Lower leg skin (tissue), 4 donors: Measurements from ENCODE around the gene PRR33. TPM values are rescaled to one million over a fixed set of nuclear protein-coding genes. Genes with fewer than 3 reads are reported as not detected.

ENCODE experiments used
- DNase-seq, 2 donors: peaks; one replicate each; pipeline ENCODE4 v3.0.0-alpha.2; 2019; ENCODE audit warnings: low spot score in 2 of 2
- H3K4me3 ChIP-seq: fragments of 200-600 bp; sonication (generic); 2 replicates; pipeline ENCODE4 v1.5.1; 2017; ENCODE audit warnings: mild to moderate bottlenecking, low read depth; ENCODE audit not compliant: poor library complexity, severe bottlenecking
- POLR2A ChIP-seq, 2 donors: fragments of 450-650 bp; IDR thresholded peaks; one replicate each; pipeline ENCODE4 v1.6.1; 2016 to 2017; ENCODE audit warnings: antibody characterized with exemption in 2 of 2, mild to moderate bottlenecking in 1 of 2, moderate library complexity in 1 of 2
- WGBS, 2 donors: methylation state at CpG; one replicate each; pipeline ENCODE4 v1.1.5; 2018; 5-methylcytosine and 5-hydroxymethylcytosine counted together
- intact Hi-C: fragments of 100-400 bp; cut with DNase I; formaldehyde crosslinking; loops from one replicate; pipeline ENCODE4 v1.15.0; 2023; ENCODE audit warnings: low total_unique reads
- microRNA-seq, 2 donors: library from miRNA; unstranded; fragments of <30 nt; microRNA quantifications; one replicate each; pipeline ENCODE4, GENCODE V29; 2016; ENCODE audit warnings: borderline replicate concordance in 2 of 2, borderline number of aligned reads in 1 of 2
- total RNA-seq, 4 donors: library from RNA; depleted of rRNA; stranded (reverse); fragments of >200 nt; gene quantifications; one replicate each; pipeline ENCODE4 v1.1.0, GENCODE V29; 2016
- TF ChIP-seq, protein P1 (sequence below), 3 donors: fragments of 450-650 bp; IDR thresholded peaks; one replicate each; pipeline ENCODE4 v1.5.1; 2016; ENCODE audit warnings: antibody characterized with exemption in 3 of 3, mild to moderate bottlenecking in 3 of 3, moderate library complexity in 2 of 3

Gene PRR33
- total RNA-seq, 4 donors from 2014 or later, result not detected

DNA sequence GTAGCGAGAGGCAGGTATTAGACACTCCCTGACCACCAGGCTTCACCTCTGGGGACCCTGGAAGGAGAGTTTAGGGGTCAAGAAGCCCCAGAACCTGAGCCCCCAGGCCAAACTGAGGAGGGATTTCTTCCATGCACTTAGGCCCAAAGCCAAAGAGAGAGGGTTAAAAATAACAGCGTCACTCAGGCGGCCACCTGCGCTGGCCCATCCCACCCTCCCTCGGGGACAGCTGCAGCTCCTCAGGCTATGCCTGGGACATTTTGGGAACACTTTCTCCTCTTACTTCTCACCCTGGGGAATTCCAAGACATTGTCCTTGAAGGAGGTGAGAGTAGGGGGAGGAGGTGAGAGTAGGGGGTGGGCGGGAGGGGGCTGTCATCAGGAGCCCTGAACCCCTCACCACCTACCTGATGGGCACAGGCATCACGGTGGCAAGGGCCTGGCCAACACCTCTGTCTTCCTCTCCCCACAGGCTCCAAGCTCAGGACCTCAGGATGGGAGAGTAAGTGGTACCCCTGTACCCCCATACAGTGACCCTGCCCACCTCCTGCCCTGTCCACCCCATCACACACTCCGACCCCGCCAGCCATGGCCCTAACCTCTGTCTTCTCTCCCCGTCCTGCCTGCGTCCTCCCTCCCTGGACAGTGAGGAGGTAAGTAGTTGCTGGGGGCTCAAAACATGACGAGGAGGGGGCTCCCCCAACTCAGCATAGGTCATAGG lies 52.3 kb downstream of the PRR33 start:
- 65 to 70% methylated on average over 12 of the region's 12 CpGs for WGBS, 2 donors
- no peak for DNase-seq
- intact Hi-C loops, result no loop called here
- no peak overlapping the region for H3K4me3 ChIP-seq
- TF ChIP-seq, protein P1, sequence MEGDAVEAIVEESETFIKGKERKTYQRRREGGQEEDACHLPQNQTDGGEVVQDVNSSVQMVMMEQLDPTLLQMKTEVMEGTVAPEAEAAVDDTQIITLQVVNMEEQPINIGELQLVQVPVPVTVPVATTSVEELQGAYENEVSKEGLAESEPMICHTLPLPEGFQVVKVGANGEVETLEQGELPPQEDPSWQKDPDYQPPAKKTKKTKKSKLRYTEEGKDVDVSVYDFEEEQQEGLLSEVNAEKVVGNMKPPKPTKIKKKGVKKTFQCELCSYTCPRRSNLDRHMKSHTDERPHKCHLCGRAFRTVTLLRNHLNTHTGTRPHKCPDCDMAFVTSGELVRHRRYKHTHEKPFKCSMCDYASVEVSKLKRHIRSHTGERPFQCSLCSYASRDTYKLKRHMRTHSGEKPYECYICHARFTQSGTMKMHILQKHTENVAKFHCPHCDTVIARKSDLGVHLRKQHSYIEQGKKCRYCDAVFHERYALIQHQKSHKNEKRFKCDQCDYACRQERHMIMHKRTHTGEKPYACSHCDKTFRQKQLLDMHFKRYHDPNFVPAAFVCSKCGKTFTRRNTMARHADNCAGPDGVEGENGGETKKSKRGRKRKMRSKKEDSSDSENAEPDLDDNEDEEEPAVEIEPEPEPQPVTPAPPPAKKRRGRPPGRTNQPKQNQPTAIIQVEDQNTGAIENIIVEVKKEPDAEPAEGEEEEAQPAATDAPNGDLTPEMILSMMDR (IDR thresholded peaks at IDR 0.05), result no peak
- TF ChIP-seq POLR2A (IDR thresholded peaks at IDR 0.05), result no peak

- WGBS, 2 donors, result 78 to 79% methylated on average over 26 to 28 of the region's 32 CpGs
- no peak within 1 kb of the TSS for H3K4me3 ChIP-seq
- no peak for TF ChIP-seq POLR2A (IDR thresholded peaks at IDR 0.05)
- no peak for DNase-seq
- intact Hi-C loops, result no loop called here
These were observed 53.1 kb downstream of the PRR33 start, which contains the start of gene TNNI2 for GRCh38 chr11:1838426-1839144. Gene TNNI2 (plus strand): TSS chr11:1838981. CDS start chr11:1839697, 716 bp downstream.

Small RNA genes within 50 kb of the gene (microRNA-seq; reads per million reads assigned to microRNA genes)
- gene MIR4298 (0 reads per million in 2 donors), gene MIR7847 (0 reads per million in 2 donors)

Other genes with a start within 250 kb of the PRR33 start
- 1 to 10 TPM in 1 of 4 donors, not detected in 3; 6.7 TPM for gene KRTAP5-6, start 194.7 kb downstream of the PRR33 start, total RNA-seq
- 10 to 100 TPM in 1 of 4 donors, 1 to 10 TPM in 3; 2.5 to 13.7 (median 6.3) TPM for gene IFITM10, start 141.3 kb downstream of the PRR33 start, total RNA-seq
- gene CTSD, start 128.0 kb downstream of the PRR33 start, total RNA-seq, result 100 to 1,000 TPM; 573 to 913 (median 707) TPM
- 100 to 1,000 TPM in 3 of 4 donors, 10 to 100 TPM in 1; 74.1 to 177 (median 106) TPM for gene SYT8, start 56.9 kb downstream of the PRR33 start, total RNA-seq
- gene TNNI2, start 52.9 kb downstream of the PRR33 start, total RNA-seq, result 10 to 100 TPM; 10.7 to 17.7 (median 15.8) TPM
- 100 to 1,000 TPM in 1 of 4 donors, 10 to 100 TPM in 3; 73.7 to 105 (median 86.6) TPM for gene LSP1, start 38.8 kb downstream of the PRR33 start, total RNA-seq
- 1 to 10 TPM; 1.2 to 6.6 (median 4.1) TPM for gene TNNT3, start 27.8 kb upstream of the PRR33 start, total RNA-seq
- gene MRPL23, start 55.4 kb upstream of the PRR33 start, total RNA-seq, result 100 to 1,000 TPM; 169 to 227 (median 216) TPM
- gene H19, start 105.9 kb upstream of the PRR33 start, total RNA-seq, result 10 to 100 TPM; 17.3 to 64.3 (median 37.4) TPM
- gene IGF2, start 247.5 kb upstream of the PRR33 start, total RNA-seq, result 10 to 100 TPM in 1 of 4 donors, 1 to 10 TPM in 3; 4.5 to 14.7 (median 6.0) TPM